IMR-90 (cell line): ENCODE results near the gene ERGIC2. TPM values are rescaled to one million over a fixed set of nuclear protein-coding genes. Genes with fewer than 3 reads are reported as not detected.

ENCODE experiments used
- ATAC-seq: fragments of 200-7000 bp; cut with Tn5 transposase; 2 replicates; pipeline ENCODE4 v1.9.1; 2020; ENCODE audit warnings: low read depth, mild to moderate bottlenecking, moderate library complexity
- BruUV-seq: library from RNA; stranded (reverse); fragments of 400-500 nt; replicated peaks from 2 replicates; lab custom pipeline; 2021; lab: Mats Ljungman, UMichigan
- CTCF ChIA-PET: fragments of 300-600 bp; formaldehyde crosslinking; extraction: SDS; loops from one replicate; lab custom pipeline; 2021; ENCODE audit warnings: antibody characterized with exemption; lab: Yijun Ruan, JAX
- POLR2A ChIA-PET: fragments of 300-600 bp; sonication (Branson Sonifier 250); formaldehyde crosslinking; loops from one replicate; lab custom pipeline; 2022; ENCODE audit warnings: antibody characterized with exemption; ENCODE audit not compliant: unreplicated experiment; lab: Charles Lee
- DNase-seq: peaks from one replicate; pipeline ENCODE4 v3.0.0; 2013
- H2AFZ ChIP-seq: replicated peaks from 2 replicates; pipeline ENCODE3; 2013; ENCODE audit warnings: low read length, mild to moderate bottlenecking; ENCODE audit not compliant: poor library complexity
- H2AK5ac ChIP-seq: 2 replicates; pipeline ENCODE4 v1.6.1; 2013; ENCODE audit warnings: low read depth, low read length, inconsistent platforms
- H2AK9ac ChIP-seq: replicated peaks from 2 replicates; pipeline ENCODE3; 2013; ENCODE audit warnings: mild to moderate bottlenecking, low read depth, low read length, moderate library complexity; ENCODE audit not compliant: poor library complexity
- H2BK120ac ChIP-seq: 2 replicates; pipeline ENCODE4 v1.6.1; 2013; ENCODE audit warnings: low read depth, low read length, inconsistent platforms
- H2BK15ac ChIP-seq: 3 replicates; pipeline ENCODE4 v1.6.1; 2013; ENCODE audit warnings: low read depth, low read length, inconsistent platforms
- H2BK20ac ChIP-seq: 2 replicates; pipeline ENCODE4 v1.6.1; 2013; ENCODE audit warnings: low read depth, mild to moderate bottlenecking, inconsistent platforms, low read length, moderate library complexity
- H2BK5ac ChIP-seq: 2 replicates; pipeline ENCODE4 v1.6.1; 2013; ENCODE audit warnings: mild to moderate bottlenecking, low read depth, low read length, inconsistent platforms; ENCODE audit not compliant: poor library complexity, severe bottlenecking
- H3K14ac ChIP-seq: replicated peaks from 2 replicates; pipeline ENCODE4 v1.6.1; 2013; ENCODE audit warnings: low read depth, low read length, inconsistent platforms
- H3K18ac ChIP-seq: 2 replicates; pipeline ENCODE4 v1.6.1; 2013; ENCODE audit warnings: low read depth, low read length, control low read depth
- H3K23ac ChIP-seq: 2 replicates; pipeline ENCODE4 v1.6.1; 2013; ENCODE audit warnings: low read depth, low read length, inconsistent platforms
- H3K27ac ChIP-seq: 2 replicates; pipeline ENCODE4 v1.5.1; 2013; ENCODE audit warnings: mild to moderate bottlenecking, control low read depth, low read length; ENCODE audit not compliant: insufficient read depth
- H3K27me3 ChIP-seq: 2 replicates; pipeline ENCODE4 v1.6.1; 2013; ENCODE audit warnings: low read length; ENCODE audit not compliant: control insufficient read depth, insufficient read depth
- H3K36me3 ChIP-seq: 2 replicates; pipeline ENCODE4 v1.6.1; 2013; ENCODE audit warnings: low read length, mixed read lengths; ENCODE audit not compliant: control insufficient read depth, insufficient read depth
- H3K4ac ChIP-seq: 2 replicates; pipeline ENCODE4 v1.6.1; 2013; ENCODE audit warnings: low read depth, low read length, inconsistent platforms
- H3K4me1 ChIP-seq: 2 replicates; pipeline ENCODE4 v1.6.1; 2013; ENCODE audit warnings: low read length, mixed read lengths; ENCODE audit not compliant: control insufficient read depth, insufficient read depth
- H3K4me2 ChIP-seq: 2 replicates; pipeline ENCODE4 v1.6.1; 2013; ENCODE audit warnings: low read depth, mild to moderate bottlenecking, control low read depth, low read length, moderate library complexity
- H3K4me3 ChIP-seq: 2 replicates; pipeline ENCODE4 v1.5.1; 2013; ENCODE audit warnings: low read depth, mild to moderate bottlenecking, control low read depth, low read length, moderate library complexity; ENCODE audit not compliant: insufficient read depth
- H3K56ac ChIP-seq: 2 replicates; pipeline ENCODE4 v1.6.1; 2013; ENCODE audit warnings: low read length, inconsistent platforms; ENCODE audit not compliant: insufficient read depth; ENCODE audit errors: extremely low read depth
- H3K79me1 ChIP-seq, 2 experiments: 2 replicates each; pipeline ENCODE4 v1.6.1; 2013; ENCODE audit warnings: low read length in 2 of 2, inconsistent platforms in 1 of 2, low read depth in 1 of 2
- H3K9ac ChIP-seq: 2 replicates; pipeline ENCODE4 v1.6.1; 2013; ENCODE audit warnings: low read depth, low read length, control low read depth
- H3K9me1 ChIP-seq: 2 replicates; pipeline ENCODE4 v1.6.1; 2013; ENCODE audit warnings: low read length, inconsistent platforms; ENCODE audit not compliant: insufficient read depth
- H3K9me3 ChIP-seq: 2 replicates; pipeline ENCODE4 v1.6.1; 2013; ENCODE audit warnings: low read length; ENCODE audit not compliant: control insufficient read depth, insufficient read depth
- H4K20me1 ChIP-seq: 2 replicates; pipeline ENCODE4 v1.6.1; 2013; ENCODE audit warnings: low read length, inconsistent platforms; ENCODE audit not compliant: insufficient read depth
- H4K5ac ChIP-seq: 2 replicates; pipeline ENCODE4 v1.6.1; 2013; ENCODE audit warnings: mild to moderate bottlenecking, low read depth, low read length, control low read depth
- H4K8ac ChIP-seq, 2 experiments: 2 replicates each; pipeline ENCODE4 v1.6.1; 2013; ENCODE audit warnings: low read depth in 2 of 2, low read length in 2 of 2, control low read depth in 1 of 2, inconsistent platforms in 1 of 2
- H4K91ac ChIP-seq: 2 replicates; pipeline ENCODE4 v1.6.1; 2013; ENCODE audit warnings: low read depth, low read length, inconsistent platforms; ENCODE audit not compliant: insufficient read depth
- CEBPB ChIP-seq: IDR thresholded peaks from 2 replicates; pipeline ENCODE4 v1.6.1; 2012; ENCODE audit warnings: low read depth, low read length, improper control_type of control experiment
- ELK1 ChIP-seq: fragments of 150-350 bp; IDR thresholded peaks from 2 replicates; pipeline ENCODE4 v1.6.1; 2016; ENCODE audit warnings: low read depth, mild to moderate bottlenecking, low read length, moderate library complexity, borderline replicate concordance
- MAZ ChIP-seq: IDR thresholded peaks from 2 replicates; pipeline ENCODE4 v1.6.1; 2012; ENCODE audit warnings: low read depth, mild to moderate bottlenecking, low read length, improper control_type of control experiment, moderate library complexity, borderline replicate concordance
- NFE2L2 ChIP-seq: fragments of 150-350 bp; IDR thresholded peaks from 2 replicates; pipeline ENCODE4 v1.6.1; 2016; ENCODE audit warnings: low read depth, mild to moderate bottlenecking, low read length
- WGBS, 2 experiments: methylation state at CpG; one replicate each; pipeline versions ENCODE4 v1.1.5 to v1.1.7; 2013; ENCODE audit warnings: missing lambda C conversion rate in 2 of 2; ENCODE audit not compliant: insufficient read length in 1 of 2; ENCODE audit errors: extremely low coverage in 2 of 2; 5-methylcytosine and 5-hydroxymethylcytosine counted together
- dilution Hi-C: fragments of 300-500 bp; cut with HindIII; formaldehyde crosslinking; loops from one replicate; pipeline ENCODE4 v1.14.3; 2018; ENCODE audit warnings: low sequenced_read_pairs; ENCODE audit not compliant: unreplicated experiment
- in situ Hi-C: fragments of 300-500 bp; cut with MboI; formaldehyde crosslinking; loops from 3 replicates; pipeline ENCODE4 v1.14.3; 2019; ENCODE audit warnings: low sequenced_read_pairs, inconsistent platforms, mixed read lengths
- intact Hi-C: fragments of 100-400 bp; cut with micrococcal nuclease; formaldehyde crosslinking; loops from 2 replicates; pipeline ENCODE4 v1.10.0; 2022
- polyA plus RNA-seq, 3 experiments: library from polyadenylated mRNA; depleted of rRNA; stranded (reverse); fragments of >200 nt; gene quantifications; 2 replicates each; pipeline ENCODE4 v1.2.3, GENCODE V29; 2012; ENCODE audit warnings: low replicate concordance in 1 of 3
- total RNA-seq: library from RNA; depleted of rRNA; stranded (reverse); fragments of >200 nt; gene quantifications from 2 replicates; pipeline ENCODE4 v1.2.3, GENCODE V29; 2012

The ERGIC2 gene
- total and polyA plus RNA-seq, 2 of the 4 experiments (the other 2 are of a cell fraction), result 41.0 to 45.3 TPM

DNA sequence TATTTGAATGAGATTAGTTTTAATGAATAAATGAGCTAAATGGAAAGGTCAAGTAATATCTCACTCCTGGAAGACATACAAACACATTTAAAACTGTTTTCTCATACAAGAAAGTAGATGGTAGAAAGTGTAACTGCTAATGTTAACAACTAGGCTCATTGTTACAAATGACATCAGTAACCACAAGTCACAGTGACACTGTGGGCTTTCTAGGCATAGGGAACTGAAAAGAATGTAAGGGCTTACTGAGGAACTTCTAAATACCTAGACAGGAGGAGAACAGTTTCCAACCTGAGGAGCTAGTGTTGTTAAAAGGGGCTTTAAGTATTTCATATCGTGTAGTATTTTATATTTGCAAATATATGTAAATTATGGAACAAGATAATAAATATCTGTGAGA, 17.5 kb upstream of the ERGIC2 start:
- Histone ChIP-seq H3K36me3 (no peaks in the 10 kb centered on the region), H2AK5ac (no peak overlapping the region), H3K9me3 (no peaks in the 10 kb centered on the region), H3K23ac (no peak overlapping the region), H3K27me3 (no peaks in the 10 kb centered on the region), H3K9ac (no peak overlapping the region), H4K5ac (no peak overlapping the region), H2BK5ac (no peak overlapping the region), H4K8ac (no peak overlapping the region), H3K56ac (no peak overlapping the region), H3K14ac (no peak overlapping the region), H3K4me1 (no peaks in the 10 kb centered on the region; the same call in 1 of the 2 replicates), H2AK9ac (no peak overlapping the region), H3K4me3 (no peak overlapping the region), H3K4ac (no peak overlapping the region), H2AFZ (no peak overlapping the region), H3K79me1 (no peaks in the 10 kb centered on the region), H3K18ac (no peak overlapping the region), H3K4me2 (no peak overlapping the region), H4K20me1 (no peaks in the 10 kb centered on the region), H4K91ac (no peak overlapping the region), H3K9me1 (no peaks in the 10 kb centered on the region), H2BK20ac (no peak overlapping the region), H3K27ac (no peak overlapping the region), H2BK120ac (0 out of 2 replicates have a peak overlapping the region, but pooled peaks have one; percentile 63), H2BK15ac (no peak overlapping the region)
- no TSS peak for BruUV-seq
- ATAC-seq (no peak), DNase-seq (no peak)
- in situ Hi-C loops (no loop called here), intact Hi-C loops (no loop called here), dilution Hi-C loops (no loop called here)
- no CpG with 5 or more reads among the region's 1 CpG for WGBS, 2 experiments
- ChIA-PET POLR2A (no interaction called here), CTCF (no interaction called here)
- TF ChIP-seq CEBPB, result no peak
- no peak for TF ChIP-seq NFE2L2
- no peak for TF ChIP-seq MAZ
- TF ChIP-seq ELK1, result no peak
